ENCODE measurements around the gene PARD3B. TPM values are rescaled to one million over a fixed set of nuclear protein-coding genes. Genes with fewer than 3 reads are reported as not detected.
A peak's percentile ranks its signal among the peaks of the same experiment; 100 is the strongest.

Gene PARD3B
- polyA plus RNA-seq, 6 donors from 2014 or later: not detected

DNA sequence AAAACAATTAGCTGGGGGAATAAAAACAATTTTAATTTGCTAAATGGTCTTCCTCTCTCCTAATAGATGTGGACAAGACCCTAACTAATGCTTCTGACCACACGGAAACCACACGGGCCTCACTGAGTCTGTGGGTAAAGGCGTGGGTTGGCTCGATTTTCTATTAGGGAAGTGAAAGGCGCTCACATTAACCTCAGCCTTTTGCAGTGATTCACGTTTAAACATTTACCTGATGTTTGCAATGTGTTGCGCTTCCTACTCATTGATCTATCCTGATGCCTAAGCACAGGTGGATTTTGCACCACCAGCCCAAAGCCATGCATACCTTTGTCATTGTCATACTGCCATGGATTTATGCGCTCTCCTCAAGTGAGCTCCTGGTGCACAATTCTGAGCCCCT, 1101.4 kb downstream of the PARD3B start:
- DNase-seq: no peak
- Mint-ChIP-seq H3K4me3 (no peak overlapping the region), H3K4me1 (peaks cover 9 to 10% (median 9%) of the 10 kb centered on the region in 3 donors), H3K9me3 (no peaks in the 10 kb centered on the region), H3K27ac (no peak overlapping the region), H3K27me3 (peaks cover 34 to 48% (median 42%) of the 10 kb centered on the region in 3 donors), H3K36me3 (no peaks in the 10 kb centered on the region)
- ATAC-seq (ENCODE audit: low read depth in 2 of 2): peak; percentile 52 to 62

DNA sequence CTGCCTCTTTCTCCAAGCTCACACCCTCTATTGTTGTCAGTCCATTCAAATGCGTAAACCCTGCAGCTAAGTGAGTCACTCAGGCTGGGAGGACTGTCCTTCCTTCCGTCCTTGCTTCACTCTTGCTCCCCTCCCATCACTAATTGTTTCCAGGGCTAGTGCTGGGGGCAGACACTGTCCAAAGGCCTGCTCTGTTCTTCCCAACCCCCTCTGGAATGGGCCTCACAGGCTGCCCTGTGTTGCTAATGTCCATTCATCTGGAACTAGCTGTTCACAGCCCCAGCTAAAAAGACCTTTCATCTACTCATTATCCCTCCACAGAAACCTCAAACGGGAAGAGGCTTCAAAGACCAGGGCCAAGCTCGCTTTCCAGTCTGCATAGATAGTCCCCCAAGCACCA, 1105.2 kb downstream of the PARD3B start:
- H3K9me3 Mint-ChIP-seq: no peaks in the 10 kb centered on the region
- H3K36me3 Mint-ChIP-seq: no peaks in the 10 kb centered on the region
- no peak for ATAC-seq (ENCODE audit: low read depth in 2 of 2)
- H3K27me3 Mint-ChIP-seq: peaks cover 13 to 24% (median 17%) of the 10 kb centered on the region in 3 donors
- DNase-seq: no peak
- H3K27ac Mint-ChIP-seq: no peak overlapping the region
- peaks cover 9 to 10% (median 9%) of the 10 kb centered on the region in 3 donors for H3K4me1 Mint-ChIP-seq
- H3K4me3 Mint-ChIP-seq: no peak overlapping the region

DNA sequence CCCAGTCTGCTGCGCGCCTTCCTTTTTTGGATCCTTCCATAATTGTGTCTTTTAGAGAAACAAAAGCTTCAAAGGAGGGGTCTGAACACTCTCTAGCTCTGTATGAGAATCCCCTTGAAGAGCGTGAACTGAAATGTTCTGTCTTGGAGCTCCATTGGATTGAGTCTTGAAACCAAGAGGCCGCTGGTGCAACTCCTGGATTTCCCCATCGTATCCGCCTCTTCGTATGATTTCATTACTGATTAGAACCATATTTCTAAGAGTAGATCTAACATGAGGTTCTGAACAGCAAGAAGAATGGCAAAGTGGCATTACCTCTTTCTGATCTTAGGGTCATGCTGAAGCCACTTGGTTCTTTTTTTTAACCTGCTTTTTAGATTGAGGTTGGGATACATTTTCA, 1105.7 kb downstream of the PARD3B start:
- no peak for DNase-seq
- Mint-ChIP-seq H3K4me1 (peaks cover 9 to 10% (median 9%) of the 10 kb centered on the region in 3 donors), H3K27ac (no peak overlapping the region), H3K9me3 (no peaks in the 10 kb centered on the region), H3K36me3 (no peaks in the 10 kb centered on the region), H3K4me3 (no peak overlapping the region), H3K27me3 (peaks cover 13 to 25% (median 17%) of the 10 kb centered on the region in 3 donors)
- no peak for ATAC-seq (ENCODE audit: low read depth in 2 of 2)

DNA sequence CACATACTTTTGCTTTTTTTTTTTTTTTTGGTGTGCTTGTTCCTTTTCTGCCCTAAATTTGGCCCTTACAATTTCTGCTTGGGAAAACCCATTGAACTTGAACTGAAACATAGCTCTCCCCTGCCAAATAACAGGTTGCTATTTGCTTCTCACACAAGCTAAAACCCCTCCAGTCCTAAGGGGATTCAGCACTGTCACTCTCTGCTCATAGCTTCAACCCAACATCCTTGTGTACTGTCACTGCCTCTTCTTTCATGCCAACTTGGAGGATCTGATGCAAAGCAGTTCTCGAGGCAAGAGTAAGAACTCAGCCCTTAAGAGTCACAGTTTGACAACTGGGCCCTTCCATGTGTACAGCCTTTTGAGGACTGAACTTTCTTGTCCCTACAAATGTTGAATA, 1106.4 kb downstream of the PARD3B start:
- ATAC-seq (ENCODE audit: low read depth in 2 of 2): no peak
- H3K27me3 Mint-ChIP-seq: peaks cover 13 to 20% (median 17%) of the 10 kb centered on the region in 3 donors
- peaks cover 3 to 4% (median 3%) of the 10 kb centered on the region in 3 donors for H3K4me1 Mint-ChIP-seq
- no peaks in the 10 kb centered on the region for H3K9me3 Mint-ChIP-seq
- H3K4me3 Mint-ChIP-seq: no peak overlapping the region
- no peak overlapping the region for H3K27ac Mint-ChIP-seq
- DNase-seq: no peak
- H3K36me3 Mint-ChIP-seq: no peaks in the 10 kb centered on the region

DNA sequence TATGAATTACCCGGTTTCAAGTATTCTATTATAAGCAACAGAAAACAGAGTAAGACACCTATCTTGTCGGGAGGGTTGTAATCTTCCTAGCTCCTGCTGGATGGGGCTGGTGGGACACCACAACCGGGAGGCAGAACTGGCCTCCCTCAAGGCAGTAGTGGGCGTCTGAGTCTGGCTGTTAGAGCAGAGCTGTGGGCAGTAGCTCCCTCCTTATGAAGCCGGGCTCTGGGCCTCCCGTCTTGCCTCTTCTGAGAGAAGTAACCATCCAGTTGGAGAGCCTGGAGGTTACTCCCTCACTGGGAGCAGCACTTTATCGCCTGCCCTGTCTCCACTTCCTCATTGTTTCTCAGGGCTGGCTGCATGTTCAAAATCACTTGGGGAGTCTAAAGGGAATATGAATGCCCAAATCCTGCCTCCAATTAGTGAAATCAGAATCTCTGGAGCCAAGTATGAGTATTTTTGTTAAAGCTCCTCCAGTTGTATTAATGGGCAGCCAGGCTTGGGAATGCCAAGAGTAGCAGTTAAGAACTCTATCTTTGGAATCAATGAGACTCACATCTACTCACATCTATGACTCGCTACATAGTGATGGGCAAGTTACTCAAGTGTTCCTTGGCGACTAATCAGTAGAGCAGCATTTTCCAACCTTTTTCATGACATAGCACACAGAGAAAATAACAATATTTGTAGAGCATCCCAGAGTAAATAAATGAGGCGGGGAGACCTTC, 1109.8 kb downstream of the PARD3B start:
- Mint-ChIP-seq H3K27ac (peak overlapping the region in 1 of 6 donors; percentile 29), H3K4me1 (peaks cover 4 to 10% (median 6%) of the 10 kb centered on the region in 3 donors), H3K36me3 (no peaks in the 10 kb centered on the region), H3K4me3 (no peak overlapping the region), H3K9me3 (no peaks in the 10 kb centered on the region), H3K27me3 (peaks cover 0 to 12% (median 11%) of the 10 kb centered on the region in 3 donors)
- no peak for ATAC-seq (ENCODE audit: low read depth in 2 of 2)
- DNase-seq: no peak

- Mint-ChIP-seq H3K36me3 (no peaks in the 10 kb centered on the region), H3K4me3 (no peak overlapping the region), H3K27me3 (peaks cover 0 to 12% (median 6%) of the 10 kb centered on the region in 3 donors), H3K27ac (no peak overlapping the region), H3K4me1 (peaks cover 13 to 18% (median 15%) of the 10 kb centered on the region in 3 donors), H3K9me3 (no peaks in the 10 kb centered on the region)
- DNase-seq (no peak), ATAC-seq (ENCODE audit: low read depth in 2 of 2) (no peak)
Observed at GRCh38 chr2:205655779-205656456, 1110.6 kb downstream of the PARD3B start.

- H3K36me3 Mint-ChIP-seq: no peaks in the 10 kb centered on the region
- no peaks in the 10 kb centered on the region for H3K9me3 Mint-ChIP-seq
- DNase-seq (no peak), ATAC-seq (ENCODE audit: low read depth in 2 of 2) (no peak)
- H3K27ac Mint-ChIP-seq: no peak overlapping the region
- H3K27me3 Mint-ChIP-seq: peaks cover 0 to 8% (median 6%) of the 10 kb centered on the region in 3 donors
- H3K4me3 Mint-ChIP-seq: no peak overlapping the region
- peaks cover 16 to 22% (median 20%) of the 10 kb centered on the region in 3 donors for H3K4me1 Mint-ChIP-seq
Observed at GRCh38 chr2:205656461-205656860, 1111.2 kb downstream of the PARD3B start.

DNA sequence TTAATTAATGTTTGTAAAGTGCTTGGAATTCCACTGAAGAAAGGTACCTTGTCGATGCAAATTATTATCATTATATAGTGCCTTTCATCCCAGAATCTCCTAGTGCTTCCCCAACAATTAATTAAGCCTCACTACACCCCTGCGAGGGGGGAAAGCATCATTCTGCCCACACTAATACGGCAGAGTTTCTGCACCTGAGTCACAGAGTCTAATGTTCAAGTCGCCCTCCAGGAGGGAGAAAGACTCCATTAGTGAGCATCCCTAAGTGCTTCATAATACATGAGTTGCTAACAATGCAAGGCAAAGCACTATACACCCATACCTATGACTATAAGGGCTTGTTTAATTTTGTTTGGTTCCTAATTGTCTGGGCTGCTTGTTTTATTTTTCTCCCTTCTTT, 1111.7 kb downstream of the PARD3B start:
- no peaks in the 10 kb centered on the region for H3K36me3 Mint-ChIP-seq
- no peak for DNase-seq

DNA sequence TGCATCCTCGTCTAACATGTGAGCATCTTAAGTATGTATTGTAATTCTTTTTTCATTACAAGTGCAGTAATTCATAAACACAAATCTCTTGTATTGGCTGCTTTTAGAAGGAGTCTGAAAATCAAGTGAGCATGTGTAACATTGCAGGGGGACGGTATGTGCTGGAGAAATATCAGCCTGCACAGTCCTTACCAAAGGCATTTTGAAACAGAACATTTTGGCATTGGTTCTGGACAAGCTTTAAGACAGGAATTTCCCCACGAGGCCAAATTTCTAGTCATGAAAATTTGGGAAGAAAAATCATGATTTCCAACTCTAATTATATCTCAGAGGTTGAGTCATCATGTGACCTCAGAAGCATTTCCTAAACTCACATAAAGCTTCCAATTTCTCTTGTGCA, 1112.3 kb downstream of the PARD3B start:
- H3K36me3 Mint-ChIP-seq: no peaks in the 10 kb centered on the region
- no peak for DNase-seq
- peaks cover 0 to 6% (median 4%) of the 10 kb centered on the region in 3 donors for H3K27me3 Mint-ChIP-seq
- ATAC-seq (ENCODE audit: low read depth in 2 of 2): no peak
- no peak overlapping the region for H3K4me3 Mint-ChIP-seq
- H3K4me1 Mint-ChIP-seq: peaks cover 18 to 26% (median 22%) of the 10 kb centered on the region in 3 donors
- no peaks in the 10 kb centered on the region for H3K9me3 Mint-ChIP-seq
- no peak overlapping the region for H3K27ac Mint-ChIP-seq

More for the DNA sequence above, 1111.7 kb downstream of the PARD3B start:
- no peak overlapping the region for H3K4me3 Mint-ChIP-seq
- peaks cover 0 to 6% (median 4%) of the 10 kb centered on the region in 3 donors for H3K27me3 Mint-ChIP-seq
- no peaks in the 10 kb centered on the region for H3K9me3 Mint-ChIP-seq
- no peak overlapping the region for H3K27ac Mint-ChIP-seq
- no peak for ATAC-seq (ENCODE audit: low read depth in 2 of 2)
- H3K4me1 Mint-ChIP-seq: peaks cover 16 to 22% (median 22%) of the 10 kb centered on the region in 3 donors

- Mint-ChIP-seq H3K4me3 (no peak overlapping the region), H3K27ac (no peak overlapping the region), H3K9me3 (no peaks in the 10 kb centered on the region), H3K27me3 (peaks cover 0 to 6% (median 4%) of the 10 kb centered on the region in 3 donors), H3K4me1 (peaks cover 19 to 28% (median 22%) of the 10 kb centered on the region in 3 donors), H3K36me3 (no peaks in the 10 kb centered on the region)
- DNase-seq (no peak), ATAC-seq (ENCODE audit: low read depth in 2 of 2) (no peak)
Observed at GRCh38 chr2:205658068-205658467, 1112.8 kb downstream of the PARD3B start.

DNA sequence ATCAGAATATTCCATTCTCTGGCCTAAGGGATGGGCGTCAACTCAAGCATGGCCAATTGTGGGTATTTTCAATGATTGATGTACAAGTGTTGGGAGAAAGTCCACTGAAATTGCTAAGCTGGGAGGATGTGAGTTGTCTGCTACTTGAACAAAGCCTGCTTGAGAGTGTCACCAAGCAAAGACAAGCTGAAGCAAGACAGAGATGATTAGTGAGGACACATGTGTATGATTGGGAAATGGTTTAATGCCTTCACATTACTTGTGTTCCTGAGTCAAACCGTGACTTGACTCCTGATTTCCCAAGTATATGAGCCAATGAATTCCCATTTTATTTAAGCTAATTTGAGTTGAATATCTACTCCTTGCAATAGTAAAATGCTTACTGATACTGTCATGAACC, 1113.3 kb downstream of the PARD3B start:
- H3K27me3 Mint-ChIP-seq: peaks cover 0 to 6% (median 4%) of the 10 kb centered on the region in 3 donors
- H3K36me3 Mint-ChIP-seq: no peaks in the 10 kb centered on the region
- peaks cover 19 to 28% (median 22%) of the 10 kb centered on the region in 3 donors for H3K4me1 Mint-ChIP-seq
- no peak overlapping the region for H3K4me3 Mint-ChIP-seq
- H3K9me3 Mint-ChIP-seq: no peaks in the 10 kb centered on the region
- no peak for ATAC-seq (ENCODE audit: low read depth in 2 of 2)
- H3K27ac Mint-ChIP-seq: peak overlapping the region in 1 of 6 donors; percentile 23
- no peak for DNase-seq

GRCh38 chr2:205659922-205660321, 1114.6 kb downstream of the PARD3B start:
- peak overlapping the region in 1 of 6 donors; percentile 80 for H3K27ac Mint-ChIP-seq
- H3K27me3 Mint-ChIP-seq: peaks cover 0 to 6% (median 4%) of the 10 kb centered on the region in 3 donors
- ATAC-seq (ENCODE audit: low read depth in 2 of 2): no peak
- H3K9me3 Mint-ChIP-seq: no peaks in the 10 kb centered on the region
- no peaks in the 10 kb centered on the region for H3K36me3 Mint-ChIP-seq
- peak overlapping the region in 1 of 8 donors; percentile 40 for H3K4me3 Mint-ChIP-seq
- DNase-seq: no peak
- peaks cover 19 to 28% (median 22%) of the 10 kb centered on the region in 3 donors for H3K4me1 Mint-ChIP-seq

DNA sequence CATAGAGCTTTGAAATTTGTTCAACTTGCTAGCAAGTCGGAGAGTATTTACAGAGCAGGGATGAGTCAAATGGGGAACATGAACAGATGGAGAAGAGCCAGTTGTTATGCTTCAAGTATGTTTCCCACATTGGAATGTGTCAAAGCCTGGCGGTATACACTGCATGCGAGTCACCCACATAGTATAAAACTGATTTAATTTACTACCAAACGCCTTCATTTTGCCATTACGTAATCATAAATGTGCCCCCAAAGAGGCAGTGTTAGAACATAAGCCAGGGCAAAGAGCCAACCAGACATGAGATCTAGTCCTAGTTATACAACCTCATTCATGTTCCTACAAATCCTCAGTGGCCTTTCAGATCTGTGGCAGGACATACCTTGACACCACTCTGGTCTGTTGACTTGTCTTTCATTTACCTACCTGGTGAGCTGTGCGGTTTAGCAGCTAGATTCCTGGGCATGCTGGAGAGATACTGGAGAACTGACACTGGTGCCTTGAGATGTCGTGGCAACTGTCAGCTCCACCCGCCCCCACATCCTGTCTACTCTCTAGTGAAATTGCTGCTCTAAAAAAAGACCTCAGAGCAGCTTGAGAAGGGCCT, 1115.3 kb downstream of the PARD3B start:
- H3K36me3 Mint-ChIP-seq: no peaks in the 10 kb centered on the region
- peaks cover 19 to 28% (median 22%) of the 10 kb centered on the region in 3 donors for H3K4me1 Mint-ChIP-seq
- peak overlapping the region in 4 of 8 donors; percentile 4 to 72 (median 24) for H3K4me3 Mint-ChIP-seq
- peak overlapping the region in 3 of 6 donors; percentile 6 to 33 (median 9) for H3K27ac Mint-ChIP-seq
- H3K9me3 Mint-ChIP-seq: peaks cover 0 to 3% (median 0%) of the 10 kb centered on the region in 7 donors
- peak in 1 of 2 donors; percentile 64 for ATAC-seq (ENCODE audit: low read depth in 2 of 2)
- no peak for DNase-seq
- H3K27me3 Mint-ChIP-seq: no peaks in the 10 kb centered on the region
